ENCODE measurements around the gene IGF2R.

DNA sequence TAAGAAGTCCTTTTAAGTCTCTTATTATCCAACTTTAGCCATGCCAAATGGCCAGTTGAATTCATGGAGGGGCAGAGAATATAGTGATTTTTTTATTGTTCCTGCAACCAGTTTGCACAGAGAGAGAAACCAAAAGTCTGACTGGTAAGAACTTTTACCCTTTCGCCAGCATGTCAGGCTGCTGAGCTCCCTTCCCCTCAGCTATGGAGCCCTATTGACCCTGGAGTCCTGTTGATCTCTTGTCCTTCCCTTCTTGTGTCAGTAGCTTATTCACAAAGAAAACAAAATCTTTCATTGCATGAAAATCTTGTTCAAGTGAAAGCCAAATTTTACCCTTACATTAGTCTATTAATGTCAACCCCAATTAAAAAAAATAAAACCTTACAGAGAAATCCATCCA lies 151.2 kb downstream of the IGF2R start:
- TF ChIP-seq, protein P1, sequence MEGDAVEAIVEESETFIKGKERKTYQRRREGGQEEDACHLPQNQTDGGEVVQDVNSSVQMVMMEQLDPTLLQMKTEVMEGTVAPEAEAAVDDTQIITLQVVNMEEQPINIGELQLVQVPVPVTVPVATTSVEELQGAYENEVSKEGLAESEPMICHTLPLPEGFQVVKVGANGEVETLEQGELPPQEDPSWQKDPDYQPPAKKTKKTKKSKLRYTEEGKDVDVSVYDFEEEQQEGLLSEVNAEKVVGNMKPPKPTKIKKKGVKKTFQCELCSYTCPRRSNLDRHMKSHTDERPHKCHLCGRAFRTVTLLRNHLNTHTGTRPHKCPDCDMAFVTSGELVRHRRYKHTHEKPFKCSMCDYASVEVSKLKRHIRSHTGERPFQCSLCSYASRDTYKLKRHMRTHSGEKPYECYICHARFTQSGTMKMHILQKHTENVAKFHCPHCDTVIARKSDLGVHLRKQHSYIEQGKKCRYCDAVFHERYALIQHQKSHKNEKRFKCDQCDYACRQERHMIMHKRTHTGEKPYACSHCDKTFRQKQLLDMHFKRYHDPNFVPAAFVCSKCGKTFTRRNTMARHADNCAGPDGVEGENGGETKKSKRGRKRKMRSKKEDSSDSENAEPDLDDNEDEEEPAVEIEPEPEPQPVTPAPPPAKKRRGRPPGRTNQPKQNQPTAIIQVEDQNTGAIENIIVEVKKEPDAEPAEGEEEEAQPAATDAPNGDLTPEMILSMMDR (IDR thresholded peaks at IDR 0.05; ENCODE audit: low read length), result no peak
- no peak for TF ChIP-seq EZH2 (optimal IDR thresholded peaks at IDR 0.05; ENCODE audit: low read depth, low read length)

All from MM.1S (cell line).